Posterior vena cava (tissue), 2 donors: ENCODE measurements around the gene ANKS6. TPM values are rescaled to one million over a fixed set of nuclear protein-coding genes. Genes with fewer than 3 reads are reported as not detected.

Experiments used
- DNase-seq: peaks from one replicate; pipeline ENCODE4 v3.0.0-alpha.2; 2020; ENCODE audit warnings: low spot score
- intact Hi-C, 2 donors: fragments of 100-400 bp; cut with DNase I; formaldehyde crosslinking; loops; one replicate each; pipeline versions ENCODE4 v1.14.1 to v1.14.2; 2022 to 2023
- total RNA-seq, 2 donors: library from RNA; stranded (reverse); fragmentation: NEBNext Ultra II Directional; extraction: Animal tissue kit (Norgen Biotek cat#: 25700); gene quantifications; one replicate each; pipeline ENCODE4 v1.2.1, GENCODE V29; 2021
- donor health status: DM: yes; HTN: yes; CAD: no.
- donor health status: DM: yes; HTN: yes; CAD: no.

Gene ANKS6
- total RNA-seq, 2 donors from 2014 or later, result 15.5 to 18.6 TPM

- intact Hi-C loops, result no loop called here
- DNase-seq, result no peak
Observed at GRCh38 chr9:98819231-98819630, 22.9 kb upstream of the ANKS6 start.

- DNase-seq, result no peak
- intact Hi-C loops, result no loop called here
Observed at GRCh38 chr9:98818764-98819163, 22.4 kb upstream of the ANKS6 start.

- DNase-seq, result no peak
- intact Hi-C loops, result no loop called here
Observed at GRCh38 chr9:98815391-98815951, 19.1 kb upstream of the ANKS6 start.

- intact Hi-C loops, result no loop called here
- no peak for DNase-seq
Observed at GRCh38 chr9:98811051-98811650, 14.8 kb upstream of the ANKS6 start.

GRCh38 chr9:98810102-98810842 is 13.9 kb upstream of the ANKS6 start:
- DNase-seq, result no peak
- intact Hi-C loops, result no loop called here

GRCh38 chr9:98809311-98810101 is 13.2 kb upstream of the ANKS6 start:
- no peak for DNase-seq
- intact Hi-C loops, result no loop called here

GRCh38 chr9:98808875-98809274 is 12.5 kb upstream of the ANKS6 start:
- intact Hi-C loops, result no loop called here
- DNase-seq, result no peak

GRCh38 chr9:98808411-98808815 is 12.1 kb upstream of the ANKS6 start:
- DNase-seq, result no peak
- intact Hi-C loops, result no loop called here

GRCh38 chr9:98807814-98808195 is 11.4 kb upstream of the ANKS6 start:
- intact Hi-C loops, result no loop called here
- DNase-seq, result no peak

- intact Hi-C loops, result no loop called here
- DNase-seq, result no peak
Observed at GRCh38 chr9:98807070-98807813, 10.9 kb upstream of the ANKS6 start, which contains the start of gene GALNT12. GALNT12 (plus strand) TSS chr9:98807670; CDS start chr9:98807699, 29 bp downstream.

- no peak for DNase-seq
- intact Hi-C loops, result no loop called here
Observed at GRCh38 chr9:98806394-98807035, 10.2 kb upstream of the ANKS6 start.

- peak; percentile 68 for DNase-seq
- intact Hi-C loops, result no loop called here
Observed at GRCh38 chr9:98805506-98806272, 9.3 kb upstream of the ANKS6 start.

- no peak for DNase-seq
- intact Hi-C loops, result no loop called here
Observed at GRCh38 chr9:98804083-98804482, 7.7 kb upstream of the ANKS6 start.

- intact Hi-C loops, result no loop called here
- DNase-seq, result no peak
Observed at GRCh38 chr9:98801969-98802371, 5.6 kb upstream of the ANKS6 start.

- DNase-seq, result no peak
- intact Hi-C loops, result no loop called here
Observed at GRCh38 chr9:98801561-98801960, 5.2 kb upstream of the ANKS6 start.

- no peak for DNase-seq
- intact Hi-C loops, result no loop called here
Observed at GRCh38 chr9:98798254-98798653, 1.9 kb upstream of the ANKS6 start.

GRCh38 chr9:98797491-98797890 is 1.1 kb upstream of the ANKS6 start:
- no peak for DNase-seq
- intact Hi-C loops, result no loop called here

GRCh38 chr9:98795970-98796363 is 388 bp downstream of the ANKS6 start:
- DNase-seq, result peak; percentile 86
- intact Hi-C loops, result no loop called here
